GM19239 (cell line): ENCODE measurements around the gene RTKN.
"Not testable (repeated sequence)": the region's sequence is repeated elsewhere in the genome, so short reads cannot be mapped to it uniquely, and the experiment has no call there.

Experiments
- DNase-seq: peaks from one replicate; pipeline ENCODE4 v3.0.0; 2011; ENCODE audit warnings: low spot score; ENCODE audit not compliant: insufficient read length
- FAIRE-seq: peaks from 2 replicates; lab custom pipeline; 2011; peaks lifted over from hg19 to GRCh38; lab: Jason Lieb, UNC

RTKN gene, protein sequence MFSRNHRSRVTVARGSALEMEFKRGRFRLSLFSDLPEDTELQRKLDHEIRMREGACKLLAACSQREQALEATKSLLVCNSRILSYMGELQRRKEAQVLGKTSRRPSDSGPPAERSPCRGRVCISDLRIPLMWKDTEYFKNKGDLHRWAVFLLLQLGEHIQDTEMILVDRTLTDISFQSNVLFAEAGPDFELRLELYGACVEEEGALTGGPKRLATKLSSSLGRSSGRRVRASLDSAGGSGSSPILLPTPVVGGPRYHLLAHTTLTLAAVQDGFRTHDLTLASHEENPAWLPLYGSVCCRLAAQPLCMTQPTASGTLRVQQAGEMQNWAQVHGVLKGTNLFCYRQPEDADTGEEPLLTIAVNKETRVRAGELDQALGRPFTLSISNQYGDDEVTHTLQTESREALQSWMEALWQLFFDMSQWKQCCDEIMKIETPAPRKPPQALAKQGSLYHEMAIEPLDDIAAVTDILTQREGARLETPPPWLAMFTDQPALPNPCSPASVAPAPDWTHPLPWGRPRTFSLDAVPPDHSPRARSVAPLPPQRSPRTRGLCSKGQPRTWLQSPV

DNA sequence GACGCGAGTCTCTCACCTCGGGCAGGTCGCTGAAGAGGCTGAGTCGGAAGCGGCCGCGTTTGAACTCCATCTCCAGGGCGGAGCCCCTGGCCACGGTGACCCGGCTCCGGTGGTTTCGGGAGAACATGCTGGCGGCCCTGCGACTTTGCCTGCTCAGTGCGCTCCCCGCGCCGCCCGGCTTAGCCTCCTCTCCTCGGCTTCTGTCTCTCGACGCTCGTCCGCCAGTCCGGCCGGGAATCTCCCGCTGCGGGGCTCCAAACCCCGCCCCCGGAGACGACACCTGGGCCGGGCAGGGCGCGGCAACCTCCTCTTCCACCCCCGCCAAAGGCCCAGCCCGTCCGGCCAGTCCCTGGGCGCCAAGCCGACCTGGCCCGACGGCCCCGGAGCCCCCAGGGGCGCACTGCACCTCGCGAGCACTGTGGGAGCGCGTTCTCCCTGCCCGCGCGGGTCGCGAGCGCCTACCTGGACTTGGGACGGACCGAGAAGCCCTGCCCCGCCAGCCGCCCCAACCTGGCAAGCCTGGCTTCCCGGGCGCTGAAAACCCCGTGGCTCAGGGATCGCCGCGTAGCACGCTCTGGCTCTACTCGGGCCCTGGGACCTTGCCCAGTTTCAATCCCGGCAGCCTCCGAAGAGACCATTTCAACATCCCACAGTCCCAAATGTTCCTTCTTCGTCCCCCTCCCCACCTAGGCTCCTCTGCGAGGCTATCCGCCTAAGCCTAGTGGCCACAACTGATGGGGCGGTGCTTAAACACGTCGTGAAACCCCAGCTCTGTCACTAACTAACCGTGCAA, at the start of gene RTKN:
RTKN (minus strand) TSS at position 248 of the 793 bp plus-strand sequence; CDS start at position 127, 121 bp downstream.
- DNase-seq, result peak; percentile 43
- FAIRE-seq, result peak; percentile 84

DNA sequence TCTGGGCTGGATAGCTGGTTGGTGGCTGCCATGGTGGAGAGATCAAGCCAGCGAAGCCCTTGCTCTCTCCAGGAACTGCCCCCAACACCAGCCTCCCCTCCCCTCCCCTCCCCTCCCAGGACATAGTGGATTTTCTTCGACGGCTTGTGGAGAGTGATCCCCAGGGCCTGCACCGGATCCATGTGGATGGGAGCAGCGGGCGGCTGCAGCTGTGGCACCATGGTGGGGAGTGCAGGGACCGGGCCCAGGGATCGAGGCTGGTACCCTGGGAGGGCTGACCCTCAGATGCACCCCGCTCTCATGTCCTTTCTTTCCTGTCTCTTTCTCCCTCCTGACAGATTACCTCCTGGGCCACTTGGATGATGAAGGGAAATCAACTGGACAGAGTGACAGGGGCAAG, 48.2 kb upstream of the RTKN start:
- FAIRE-seq (no peak), DNase-seq (no peak)

DNA sequence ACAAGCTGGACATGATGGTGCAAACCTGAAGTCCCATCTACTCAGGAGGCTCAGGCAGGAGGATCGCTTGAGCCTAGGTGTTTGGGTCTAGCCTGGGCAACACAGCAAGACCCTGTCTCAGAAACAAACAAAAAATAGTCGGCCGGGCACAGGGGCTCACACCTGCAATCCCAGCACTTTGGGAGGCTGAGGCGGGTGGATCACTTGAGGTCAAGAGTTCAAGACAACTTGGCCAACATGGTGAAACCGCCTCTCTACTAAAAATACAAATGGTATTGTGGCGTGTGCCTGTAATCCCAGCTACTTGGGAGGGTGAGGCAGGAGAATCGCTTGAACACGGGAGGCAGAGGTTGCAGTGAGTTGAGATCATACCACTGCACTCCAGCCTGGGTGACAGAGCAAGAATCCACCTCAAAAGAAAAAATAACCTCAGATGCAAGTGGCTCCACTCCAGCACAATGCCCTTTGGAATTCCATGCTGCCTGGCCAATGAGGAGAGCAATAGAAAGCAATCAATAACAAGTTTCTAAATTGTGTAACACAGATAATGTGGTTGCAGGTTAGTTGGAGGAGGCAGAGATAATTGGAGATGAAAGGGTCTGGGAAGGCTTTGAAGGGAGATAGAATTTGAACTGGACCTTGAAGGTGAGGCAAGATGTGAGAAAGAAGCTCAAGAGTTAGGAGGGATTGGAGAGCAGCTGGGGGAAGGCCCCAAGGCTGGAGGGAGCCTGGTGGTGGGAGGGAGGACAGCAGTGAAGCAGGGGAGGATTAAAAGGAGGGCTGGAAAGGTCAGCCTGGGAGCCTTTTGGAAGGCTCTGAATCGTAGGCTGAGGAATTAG, 47.1 kb upstream of the RTKN start:
- no peak for DNase-seq
- FAIRE-seq, result no peak

DNA sequence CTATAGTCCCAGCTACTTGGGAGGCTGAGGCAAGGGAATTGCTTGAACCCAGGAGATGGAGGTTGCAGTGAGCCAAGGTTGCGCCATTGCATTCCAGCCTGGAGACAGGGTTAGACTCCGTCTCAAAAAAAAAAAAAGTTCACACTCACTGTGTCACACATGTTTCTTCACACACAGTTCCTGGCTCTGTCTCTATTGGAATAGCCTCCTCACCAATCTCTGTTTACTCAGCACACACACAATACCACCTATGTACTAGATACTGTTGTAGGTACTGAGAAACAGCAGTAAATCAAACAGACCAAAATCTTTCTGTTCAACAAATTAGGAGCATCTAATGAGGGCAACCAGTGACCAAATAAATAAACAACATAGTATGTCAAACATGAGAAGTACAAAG, 44.4 kb upstream of the RTKN start:
- FAIRE-seq, result no peak
- no peak for DNase-seq

DNA sequence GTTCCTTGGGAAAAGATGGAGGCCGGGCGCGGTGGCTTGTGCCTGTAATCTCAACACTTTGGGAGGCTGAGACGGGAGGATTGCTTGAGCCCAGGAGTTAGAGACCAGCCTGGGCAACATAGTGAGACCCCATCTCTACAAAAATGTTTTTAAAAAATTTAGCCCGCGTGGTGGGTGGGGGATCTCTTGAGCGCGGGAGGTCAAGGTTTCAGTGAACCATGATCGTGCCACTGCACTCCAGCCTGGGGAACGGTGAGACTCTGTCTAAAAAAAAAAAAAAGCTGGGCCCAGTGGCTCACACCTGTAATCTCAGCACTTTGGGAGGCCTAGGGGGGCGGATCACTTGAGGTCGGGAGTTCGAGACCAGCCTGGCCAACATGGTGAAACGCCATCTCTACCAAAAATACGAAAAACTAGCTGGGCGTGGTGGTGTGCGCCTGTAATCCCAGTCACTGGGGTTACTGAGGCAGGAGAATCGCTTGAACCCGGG, 42.0 kb upstream of the RTKN start:
- FAIRE-seq, result not testable (repeated sequence)

DNA sequence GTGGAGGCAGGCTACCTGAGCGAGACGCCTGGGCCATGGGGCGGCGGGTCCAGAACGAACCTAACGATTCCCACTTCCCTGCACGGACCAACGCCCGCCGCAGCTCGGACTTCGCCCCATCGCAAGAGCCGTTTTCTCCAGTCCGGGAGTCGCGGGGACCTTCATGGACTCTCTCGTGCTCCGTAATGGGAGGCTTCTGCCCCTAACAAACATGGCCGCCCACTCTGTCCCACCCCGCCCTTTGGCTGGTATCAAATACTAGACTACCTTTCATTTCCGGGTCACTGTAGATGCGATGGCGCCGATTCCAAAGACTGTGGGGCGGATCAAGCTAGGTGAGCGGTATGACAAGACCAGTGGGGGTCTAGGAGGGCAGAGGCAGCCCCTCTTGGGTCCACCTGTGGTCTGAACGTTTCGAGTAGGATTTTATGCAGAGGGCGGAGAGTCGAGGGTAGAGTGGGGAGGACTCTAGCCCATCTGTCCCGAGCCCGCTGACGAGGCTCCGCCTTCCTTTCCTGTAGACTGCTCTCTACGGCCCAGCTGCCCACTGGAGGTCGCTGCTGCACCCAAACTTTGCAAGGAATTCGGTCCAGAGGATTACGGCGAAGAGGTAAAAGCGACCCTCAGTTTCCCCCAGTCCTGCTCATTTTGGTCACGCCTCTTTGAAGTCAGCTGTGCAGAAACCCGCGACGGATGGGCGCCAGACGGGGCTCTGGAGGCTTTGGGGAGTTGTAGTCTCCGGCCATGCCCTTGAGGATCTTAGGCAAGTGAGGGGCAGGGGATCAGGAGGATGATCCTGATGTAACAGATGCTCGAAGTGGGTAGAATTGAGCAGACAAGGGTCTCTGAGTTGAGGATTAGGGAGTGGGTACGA, 41.3 kb upstream of the RTKN start, which contains the start of the genes CCDC142 and TTC31:
CCDC142 (minus strand) TSS at position 198 of the 874 bp plus-strand sequence; CDS start at position 37, 161 bp downstream.
TTC31 (plus strand) TSS at position 281 of the 874 bp plus-strand sequence; CDS start at position 296, 15 bp downstream.
- FAIRE-seq, result peak; percentile 97
- peak; percentile 87 for DNase-seq

More for the DNA sequence above, 42.0 kb upstream of the RTKN start:
- DNase-seq, result not testable (repeated sequence)

DNA sequence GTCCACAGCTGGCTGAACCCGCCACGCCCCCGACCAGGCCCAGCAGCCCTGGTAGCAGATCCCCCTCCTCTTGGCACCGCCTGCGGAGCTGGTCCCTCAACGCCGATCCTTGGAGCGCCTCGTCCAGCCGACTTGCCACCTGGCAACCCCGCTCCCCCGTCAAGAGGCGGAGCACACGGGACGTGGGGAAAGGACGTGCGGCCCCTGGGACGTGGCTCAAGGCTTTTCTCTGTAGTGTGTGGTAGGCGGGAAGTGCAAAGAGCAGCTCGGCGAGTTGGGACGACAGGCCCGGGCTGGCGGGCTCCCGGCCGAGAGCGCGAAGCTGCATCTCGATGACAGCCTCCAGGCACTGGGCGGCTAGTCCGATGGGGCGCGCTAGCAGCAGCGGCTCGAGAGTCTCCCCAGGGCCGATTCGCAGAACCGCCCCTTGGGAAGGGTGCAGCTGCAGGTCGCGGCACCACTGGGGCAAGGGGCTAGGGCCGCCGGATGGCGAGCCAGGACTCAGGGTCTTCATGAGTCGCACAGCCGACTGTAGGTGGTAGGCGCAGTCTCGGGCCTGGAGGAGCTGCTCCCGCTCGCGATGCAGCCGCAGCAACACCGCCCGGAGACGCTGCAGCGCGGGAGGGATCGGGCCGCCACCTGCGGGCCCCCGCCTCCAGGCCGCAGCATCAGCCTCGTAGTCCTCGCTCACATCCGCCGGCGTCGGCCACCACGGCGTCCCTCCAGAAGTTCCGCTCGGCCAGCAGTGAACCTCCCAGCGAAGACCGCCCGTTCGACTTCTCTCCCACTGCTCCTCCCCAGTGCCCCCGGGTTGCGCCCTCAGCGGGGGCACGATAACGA, 40.4 kb upstream of the RTKN start:
- no peak for DNase-seq
- no peak for FAIRE-seq

DNA sequence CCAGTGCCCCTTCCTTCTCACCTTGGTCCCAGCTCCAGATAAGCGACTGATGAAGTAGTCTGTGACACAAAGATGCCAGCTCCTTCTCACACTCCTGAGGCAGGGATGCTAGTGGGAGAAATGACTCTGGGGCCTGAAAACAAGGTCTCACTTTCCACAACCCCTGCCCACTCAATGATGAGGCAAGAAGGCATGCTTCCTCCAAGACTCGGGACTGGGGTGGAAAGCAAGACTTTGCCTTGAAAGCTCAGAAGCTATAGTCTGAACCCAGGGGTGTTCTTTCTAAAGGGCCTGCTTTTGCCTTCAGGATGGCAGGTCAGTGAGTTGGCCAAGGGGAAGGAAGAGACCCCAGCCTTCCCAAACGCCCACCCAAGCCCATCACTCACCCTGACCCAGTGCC, 39.7 kb upstream of the RTKN start:
- no peak for DNase-seq
- FAIRE-seq, result no peak

DNA sequence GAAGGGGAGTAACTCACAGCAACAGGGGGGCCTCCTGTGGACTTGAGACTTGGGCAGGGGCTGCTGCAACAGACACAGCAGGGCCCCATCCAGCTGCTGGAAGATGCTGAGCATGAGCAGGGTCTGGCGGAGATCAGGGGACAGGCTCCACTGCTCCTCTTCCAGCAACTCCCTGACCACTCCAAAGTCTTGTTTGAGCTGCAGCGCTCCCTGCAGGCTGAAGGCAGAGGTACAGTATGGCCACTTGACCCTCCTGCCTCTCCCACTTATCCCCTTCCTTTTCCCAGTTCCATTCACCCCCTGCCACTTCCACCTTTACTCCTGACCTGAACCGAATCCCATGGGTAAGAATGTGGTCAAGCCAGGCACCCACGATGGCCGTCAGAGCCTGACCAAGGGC, 33.2 kb upstream of the RTKN start:
- FAIRE-seq (no peak), DNase-seq (no peak)

DNA sequence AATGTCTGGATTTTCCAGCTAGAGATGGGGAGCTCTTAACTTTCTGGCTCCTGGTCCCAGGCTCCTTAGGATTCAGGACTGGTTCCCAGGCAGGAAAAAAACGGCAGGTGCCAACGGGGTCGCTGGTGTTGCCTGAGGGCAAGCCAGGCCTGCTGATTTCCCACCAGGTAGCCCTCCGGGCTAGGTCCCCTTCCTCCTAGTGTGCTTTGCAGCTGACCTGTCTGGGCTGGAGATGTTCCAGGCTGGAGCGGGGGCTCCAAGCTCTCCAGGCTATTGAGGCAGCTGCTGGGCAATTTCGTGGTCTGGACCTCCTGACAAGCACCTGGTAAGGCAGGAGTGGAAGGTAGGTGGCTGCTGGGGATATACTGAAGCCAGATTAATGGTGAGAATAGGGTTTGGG, 32.7 kb upstream of the RTKN start:
- FAIRE-seq (no peak), DNase-seq (no peak)

DNA sequence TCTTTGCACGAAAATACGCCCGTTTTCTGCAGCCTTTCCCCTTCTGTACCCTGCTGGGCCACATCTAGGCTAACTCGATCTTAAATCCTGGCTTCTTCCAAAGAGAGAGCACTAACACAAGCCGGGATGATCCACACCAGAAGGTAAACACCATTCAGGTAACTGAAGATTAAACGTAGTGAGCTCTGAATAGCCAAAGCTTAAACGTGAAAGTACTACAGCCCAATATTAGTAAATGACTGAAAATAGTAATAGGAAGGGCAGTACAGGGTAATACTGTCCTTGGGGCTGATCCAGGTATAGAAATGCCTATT, 31.2 kb upstream of the RTKN start:
- FAIRE-seq (peak; percentile 57), DNase-seq (no peak)

DNA sequence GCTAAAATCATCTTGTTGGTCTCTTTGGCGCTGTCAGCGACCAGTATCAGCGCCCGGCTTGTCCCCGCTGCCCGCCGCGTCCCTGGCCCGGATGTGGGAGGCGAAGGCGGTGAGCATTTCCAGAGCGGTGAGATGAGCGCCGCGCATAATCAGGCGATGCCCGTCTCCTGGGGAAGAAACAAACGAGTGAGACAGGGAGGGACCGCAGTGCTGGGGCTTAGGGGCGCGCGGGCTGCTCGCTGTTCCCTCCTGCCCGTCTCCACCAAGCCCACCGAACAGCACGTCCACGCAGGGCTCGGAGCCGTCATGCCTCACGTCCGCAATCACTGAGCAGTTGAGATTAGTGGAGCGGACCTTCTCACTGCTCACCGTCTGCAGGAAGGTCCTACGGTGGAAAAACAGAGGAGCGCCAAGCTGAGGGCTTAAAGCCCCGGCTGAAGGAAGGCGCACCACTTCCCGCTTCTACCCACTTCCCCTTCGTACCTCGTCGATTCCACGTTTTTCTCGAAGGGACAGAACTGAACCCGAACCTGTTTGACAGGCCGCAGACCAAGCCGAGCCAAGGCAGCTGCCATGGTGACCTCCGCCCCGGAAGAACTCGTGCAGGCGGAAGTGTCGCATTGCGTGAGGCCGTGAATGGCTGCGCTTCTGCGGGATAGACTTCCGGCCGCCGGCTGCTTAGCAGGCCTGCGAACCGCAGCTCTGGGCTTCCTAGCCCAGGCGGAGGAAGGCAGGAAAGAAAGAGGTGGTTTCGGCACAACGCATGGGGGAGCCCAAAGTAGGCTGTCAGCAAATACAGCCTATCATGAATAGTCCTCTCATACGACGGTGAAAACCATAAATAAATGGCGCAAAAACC, 30.6 kb upstream of the RTKN start, which contains the start of gene MRPL53:
MRPL53 (minus strand) TSS at position 595 of the 859 bp plus-strand sequence; CDS start at position 575, 20 bp downstream.
- DNase-seq (peak; percentile 74), FAIRE-seq (peak; percentile 92)

DNA sequence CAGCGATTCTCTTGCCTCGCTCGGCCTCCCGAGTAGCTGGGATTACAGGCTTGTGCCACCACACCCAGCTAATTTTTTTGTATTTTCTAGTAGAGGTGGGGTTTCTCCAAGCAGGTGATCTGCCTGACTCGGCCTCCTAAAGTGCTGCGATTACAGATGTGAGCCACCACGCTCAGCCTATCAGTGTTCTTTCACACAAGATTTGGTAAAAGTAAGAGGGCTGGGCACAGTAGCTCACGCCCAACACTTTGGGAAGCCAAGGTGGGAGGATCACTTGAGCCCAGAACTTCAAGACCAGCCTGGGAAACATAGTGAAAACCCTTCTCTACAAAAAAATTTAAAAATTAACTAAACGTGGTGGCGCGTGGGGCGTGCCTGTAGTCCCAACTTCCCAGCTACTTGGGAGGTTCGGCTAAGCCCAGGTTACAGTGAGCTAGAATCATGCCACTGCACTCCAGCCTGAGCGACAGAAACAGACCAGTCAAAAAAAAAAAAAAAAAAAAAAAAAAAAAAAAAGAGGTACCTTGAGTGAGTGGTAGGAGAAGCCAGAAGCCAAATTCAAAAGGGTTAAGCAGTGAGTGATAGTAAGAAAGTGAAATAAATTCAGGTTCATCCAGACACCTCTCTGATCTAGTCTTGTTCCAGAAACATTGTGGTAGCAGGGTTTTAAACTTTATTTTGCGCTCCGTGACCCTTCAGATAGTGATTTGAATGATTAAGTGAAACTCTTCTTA, 29.8 kb upstream of the RTKN start:
- FAIRE-seq, result no peak
- no peak for DNase-seq

DNA sequence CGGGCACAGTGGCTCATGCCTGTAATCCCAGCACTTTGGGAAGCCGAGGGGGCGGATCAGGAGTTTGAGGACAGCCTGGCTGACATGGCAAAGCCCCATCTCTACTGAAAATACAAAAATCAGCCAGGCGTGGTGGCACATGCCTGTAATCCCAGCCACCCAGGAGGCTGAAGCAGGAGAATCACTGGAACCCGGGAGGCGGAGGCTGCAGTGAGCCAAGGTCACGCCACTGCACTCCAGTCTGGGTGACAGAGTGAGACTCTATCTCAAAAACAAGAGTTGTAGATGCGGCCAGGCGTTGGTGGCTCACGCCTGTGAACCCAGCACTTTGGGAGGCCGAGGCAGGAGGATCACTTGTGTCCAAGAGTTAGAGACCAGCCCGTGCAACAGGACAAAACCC, 29.0 kb upstream of the RTKN start:
- not testable (repeated sequence) for DNase-seq, FAIRE-seq

DNA sequence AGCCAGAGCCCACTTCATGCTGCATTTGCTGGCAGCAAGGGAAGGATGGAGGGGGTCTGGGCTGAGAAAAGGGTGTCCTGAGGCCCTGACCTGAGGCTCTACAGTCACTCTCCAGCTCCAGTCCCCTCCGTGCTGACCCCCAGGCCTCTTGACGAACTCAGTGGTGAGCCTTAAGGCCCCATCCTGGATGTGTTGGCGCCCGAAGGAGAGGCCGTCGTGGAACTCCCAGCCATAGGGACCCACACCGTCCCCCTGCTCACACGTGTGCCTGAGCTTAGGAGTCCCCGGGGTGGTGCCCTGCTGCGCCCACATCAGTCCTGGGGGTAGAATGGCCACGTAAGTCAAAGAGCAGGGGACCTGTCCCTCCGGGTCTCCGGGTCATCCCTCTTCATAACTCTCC, 22.7 kb upstream of the RTKN start:
- DNase-seq, result no peak
- FAIRE-seq, result no peak

DNA sequence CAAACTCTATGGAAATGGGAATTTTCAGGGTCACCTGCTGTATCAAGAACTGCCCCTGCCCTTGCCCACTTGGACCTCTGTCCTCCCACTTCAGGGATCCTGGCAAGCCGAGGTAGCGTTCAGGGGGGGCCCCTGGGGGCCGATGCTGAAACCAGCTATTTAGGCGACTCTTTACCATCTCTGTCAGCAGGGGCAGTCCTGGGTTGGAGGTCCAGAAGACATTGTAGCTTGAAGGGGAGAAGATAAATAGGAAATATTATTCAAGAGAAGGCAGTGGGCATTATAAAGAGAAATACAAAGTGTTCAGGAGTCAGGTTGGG, 21.0 kb upstream of the RTKN start:
- DNase-seq, result no peak
- no peak for FAIRE-seq
